Glomerular endothelial cell (primary cell): ENCODE measurements around the gene ATXN7L1. TPM values are rescaled to one million over a fixed set of nuclear protein-coding genes. Genes with fewer than 3 reads are reported as not detected.

Experiments
- DNase-seq: peaks from one replicate; pipeline ENCODE4 v3.0.0-alpha.2; 2011; ENCODE audit warnings: low read depth, low spot score; ENCODE audit errors: extremely low read depth
- total RNA-seq: library from RNA; depleted of rRNA; stranded (reverse); fragments of >200 nt; gene quantifications from 2 replicates; pipeline ENCODE4 v1.2.3, GENCODE V29; 2015

ATXN7L1 gene
- total RNA-seq, 1 donor from 2014 or later = 11.7 TPM

- no peak for DNase-seq
Observed at GRCh38 chr7:105654095-105654686, 222.2 kb downstream of the ATXN7L1 start.

GRCh38 chr7:105653441-105654005 lies 222.9 kb downstream of the ATXN7L1 start:
- no peak for DNase-seq

- DNase-seq = no peak
Observed at GRCh38 chr7:105652359-105652993, 223.9 kb downstream of the ATXN7L1 start.

GRCh38 chr7:105651798-105652197 lies 224.6 kb downstream of the ATXN7L1 start:
- no peak for DNase-seq

- no peak for DNase-seq
Observed at GRCh38 chr7:105650382-105650970, 225.9 kb downstream of the ATXN7L1 start.

GRCh38 chr7:105649727-105650381 lies 226.5 kb downstream of the ATXN7L1 start:
- DNase-seq = no peak

GRCh38 chr7:105648561-105649401 lies 227.6 kb downstream of the ATXN7L1 start:
- DNase-seq = no peak

GRCh38 chr7:105647591-105647990 lies 228.8 kb downstream of the ATXN7L1 start:
- no peak for DNase-seq

GRCh38 chr7:105644937-105645336 lies 231.5 kb downstream of the ATXN7L1 start:
- no peak for DNase-seq

GRCh38 chr7:105643851-105644250 lies 232.5 kb downstream of the ATXN7L1 start:
- no peak for DNase-seq

- DNase-seq = no peak
Observed at GRCh38 chr7:105643384-105643783, 233.0 kb downstream of the ATXN7L1 start.

- DNase-seq = no peak
Observed at GRCh38 chr7:105642264-105642663, 234.1 kb downstream of the ATXN7L1 start.

GRCh38 chr7:105640956-105641810 lies 235.2 kb downstream of the ATXN7L1 start:
- DNase-seq = no peak

- no peak for DNase-seq
Observed at GRCh38 chr7:105639667-105640493, 236.5 kb downstream of the ATXN7L1 start.

GRCh38 chr7:105638902-105639495 lies 237.4 kb downstream of the ATXN7L1 start:
- DNase-seq = no peak

- no peak for DNase-seq
Observed at GRCh38 chr7:105638334-105638733, 238.1 kb downstream of the ATXN7L1 start.

- DNase-seq = no peak
Observed at GRCh38 chr7:105637755-105638154, 238.6 kb downstream of the ATXN7L1 start.

- DNase-seq = no peak
Observed at GRCh38 chr7:105636982-105637381, 239.4 kb downstream of the ATXN7L1 start.
